GM12878 (cell line): Measurements from ENCODE around the gene HDDC3. TPM values are rescaled to one million over a fixed set of nuclear protein-coding genes. Genes with fewer than 3 reads are reported as not detected.

Experiments
- ATAC-seq: fragments of 200-7000 bp; cut with Tn5 transposase; 3 replicates; pipeline ENCODE4 v1.9.1; 2020; ENCODE audit warnings: mild to moderate bottlenecking, moderate library complexity
- BruUV-seq: library from RNA; stranded (reverse); fragments of 400-500 nt; replicated peaks from 2 replicates; lab custom pipeline; 2021; lab: Mats Ljungman, UMichigan
- CTCF ChIA-PET: fragments of 300-600 bp; sonication (Branson Sonifier 250); formaldehyde crosslinking; extraction: SDS; loops from one replicate; lab custom pipeline; 2021; ENCODE audit warnings: inconsistent platforms; lab: Yijun Ruan, JAX
- POLR2A ChIA-PET: fragments of 350-600 bp; formaldehyde crosslinking; extraction: SDS; loops from one replicate; lab custom pipeline; 2021; ENCODE audit warnings: inconsistent platforms; lab: Charles Lee
- RAD21 ChIA-PET: fragments of 300-600 bp; sonication (Branson Sonifier 250); formaldehyde crosslinking; loops from one replicate; lab custom pipeline; 2023; ENCODE audit warnings: antibody characterized with exemption; ENCODE audit not compliant: unreplicated experiment; lab: Charles Lee
- SMC1A ChIA-PET: fragments of 300-600 bp; sonication (Branson Sonifier 250); formaldehyde crosslinking; loops from one replicate; lab custom pipeline; 2023; ENCODE audit not compliant: unreplicated experiment, uncharacterized antibody; lab: Charles Lee
- DNase-seq: peaks from one replicate; pipeline ENCODE4 v3.0.0-alpha.2; 2011; ENCODE audit warnings: low read depth, low spot score
- FAIRE-seq: peaks from 3 replicates; lab custom pipeline; 2011; peaks lifted over from hg19 to GRCh38; lab: Jason Lieb, UNC
- H2AFZ ChIP-seq: 2 replicates; pipeline ENCODE4 v1.6.0; 2011; ENCODE audit warnings: low read depth, low read length, control low read depth; ENCODE audit not compliant: control insufficient read depth
- H3K27ac ChIP-seq: 2 replicates; pipeline ENCODE4 v1.5.1; 2011; ENCODE audit warnings: control low read depth; ENCODE audit not compliant: control insufficient read depth, insufficient read depth
- H3K27me3 ChIP-seq, 2 experiments: replicated peaks in 1 of 2; 2 replicates each; pipeline versions ENCODE4 v1.6.0 to v1.6.1; 2011; ENCODE audit warnings: low read length in 1 of 2; ENCODE audit not compliant: control insufficient read depth in 2 of 2, insufficient read depth in 2 of 2
- H3K36me3 ChIP-seq, 2 experiments: 2 replicates each; pipeline ENCODE4 v1.5.1; 2011; ENCODE audit warnings: low read length in 1 of 2; ENCODE audit not compliant: control insufficient read depth in 2 of 2, insufficient read depth in 2 of 2
- H3K4me1 ChIP-seq: 2 replicates; pipeline ENCODE4 v1.6.1; 2011; ENCODE audit warnings: mild to moderate bottlenecking, low read length, moderate library complexity, mixed read lengths; ENCODE audit not compliant: control insufficient read depth, insufficient read depth
- H3K4me2 ChIP-seq: 2 replicates; pipeline ENCODE4 v1.6.0; 2011; ENCODE audit warnings: control low read depth; ENCODE audit not compliant: control insufficient read depth, insufficient read depth
- H3K4me3 ChIP-seq: fragments of 200-600 bp; sonication (generic); 2 replicates; pipeline ENCODE4 v1.5.1; 2016
- H3K79me2 ChIP-seq: 2 replicates; pipeline ENCODE4 v1.6.0; 2011; ENCODE audit warnings: low read length; ENCODE audit not compliant: control insufficient read depth, insufficient read depth
- H3K9ac ChIP-seq: 2 replicates; pipeline ENCODE4 v1.8.0; 2011; ENCODE audit warnings: low read length, control low read depth, mixed read lengths; ENCODE audit not compliant: control insufficient read depth, insufficient read depth
- H3K9me3 ChIP-seq: replicated peaks from 3 replicates; pipeline ENCODE4 v1.5.1; 2011; ENCODE audit warnings: mild to moderate bottlenecking, low read length; ENCODE audit not compliant: control insufficient read depth, insufficient read depth
- H4K20me1 ChIP-seq: 2 replicates; pipeline ENCODE4 v1.6.0; 2011; ENCODE audit not compliant: control insufficient read depth, insufficient read depth
- CHD1 ChIP-seq: IDR thresholded peaks from 2 replicates; pipeline ENCODE4 v1.6.1; 2012; ENCODE audit warnings: low read depth, low read length, improper control_type of control experiment
- MYB ChIP-seq: fragments of 150-350 bp; IDR thresholded peaks from 2 replicates; pipeline ENCODE4 v1.6.1; 2014; ENCODE audit warnings: mild to moderate bottlenecking, low read depth, low read length, borderline replicate concordance
- NR2C1 ChIP-seq: fragments of 450-650 bp; IDR thresholded peaks from 2 replicates; pipeline ENCODE4 v1.6.1; 2017; ENCODE audit warnings: antibody characterized with exemption, mild to moderate bottlenecking, moderate library complexity
- NR2F1 ChIP-seq: fragments of 450-650 bp; conservative IDR thresholded peaks from 2 replicates; pipeline ENCODE4 v1.6.1; 2017; ENCODE audit warnings: mild to moderate bottlenecking
- POU2F2 ChIP-seq: IDR thresholded peaks from 3 replicates; pipeline ENCODE4 v1.6.1; 2011; ENCODE audit warnings: low read depth, mild to moderate bottlenecking, low read length, borderline replicate concordance
- RUNX3 ChIP-seq: IDR thresholded peaks from 2 replicates; pipeline ENCODE4 v1.6.1; 2012; ENCODE audit warnings: low read length, inconsistent platforms
- SMC3 ChIP-seq: IDR thresholded peaks from 2 replicates; pipeline ENCODE4 v1.6.1; 2011; ENCODE audit warnings: low read length, improper control_type of control experiment, borderline replicate concordance
- TCF3 ChIP-seq: IDR thresholded peaks from 2 replicates; pipeline ENCODE4 v1.6.1; 2012; ENCODE audit warnings: low read depth, mild to moderate bottlenecking, low read length, borderline replicate concordance; ENCODE audit not compliant: insufficient read depth
- WGBS: methylation state at CpG from one replicate; pipeline ENCODE4 v1.1.6; 2016; ENCODE audit warnings: low lambda C conversion rate; ENCODE audit not compliant: insufficient replicate concordance, insufficient coverage; ENCODE audit errors: missing lambda C conversion rate; 5-methylcytosine and 5-hydroxymethylcytosine counted together
- in situ Hi-C: fragments of 300-500 bp; cut with MboI; formaldehyde crosslinking; loops from 9 replicates; pipeline ENCODE4 v1.14.3; 2018; ENCODE audit warnings: mixed read lengths
- intact Hi-C: fragments of 100-400 bp; cut with micrococcal nuclease; formaldehyde crosslinking; loops from one replicate; pipeline ENCODE4 v1.14.2; 2022; ENCODE audit not compliant: unreplicated experiment
- polyA plus RNA-seq, 11 experiments: library from polyadenylated mRNA; depleted of rRNA in 4 of 11; unstranded in 6 of 11; stranded (reverse) in 5 of 11; fragments of >200 nt; fragmentation: Nextera tagmentation in 4 of 11; fragmentation: Illumina TruSeq in 1 of 11; extraction: Ambion mirVana in 4 of 11; extraction: Trizol in 1 of 11; gene quantifications; 1 replicate in 1 of 11; 2 replicates in 10 of 11; pipeline versions ENCODE4 v1.2.1 to v1.2.3, GENCODE V29; 2011 to 2016; ENCODE audit warnings: inconsistent platforms in 2 of 11, missing spikeins in 2 of 11, low read depth in 1 of 11
- total RNA-seq, 4 experiments: library from RNA; depleted of rRNA in 3 of 4; stranded (reverse); fragments of >200 nt in 3 of 4; fragmentation: Illumina TruSeq in 1 of 4; extraction: Trizol in 1 of 4; gene quantifications; 2 replicates each; pipeline versions ENCODE4 v1.2.1 to v1.2.3, GENCODE V29; 2013 to 2021
- TF ChIP-seq, protein P1 (sequence below): IDR thresholded peaks from 2 replicates; pipeline ENCODE4 v1.6.1; 2012; ENCODE audit warnings: low read depth, low read length, improper control_type of control experiment
- TF ChIP-seq, protein P2 (sequence below): fragments of 450-650 bp; formaldehyde crosslinking; IDR thresholded peaks from 2 replicates; pipeline ENCODE4 v1.4.0; 2020; ENCODE audit warnings: mild to moderate bottlenecking, moderate library complexity
- TF ChIP-seq, protein P3 (sequence below): IDR thresholded peaks from 2 replicates; pipeline ENCODE4 v1.6.1; 2011; ENCODE audit warnings: borderline replicate concordance, low read depth, mild to moderate bottlenecking, moderate library complexity, mixed read lengths, low read length; ENCODE audit not compliant: insufficient read depth; ENCODE audit errors: extremely low read length
- TF ChIP-seq, protein P4 (sequence below): IDR thresholded peaks from 2 replicates; pipeline ENCODE4 v1.6.1; 2012; ENCODE audit warnings: low read depth, low read length, improper control_type of control experiment

HDDC3 gene
- total and polyA plus RNA-seq, 10 of the 15 experiments (the other 5 are each of a cell fraction or from before 2014, with no cell fraction given): 5.6 to 39.5 (median 23.0) TPM

DNA sequence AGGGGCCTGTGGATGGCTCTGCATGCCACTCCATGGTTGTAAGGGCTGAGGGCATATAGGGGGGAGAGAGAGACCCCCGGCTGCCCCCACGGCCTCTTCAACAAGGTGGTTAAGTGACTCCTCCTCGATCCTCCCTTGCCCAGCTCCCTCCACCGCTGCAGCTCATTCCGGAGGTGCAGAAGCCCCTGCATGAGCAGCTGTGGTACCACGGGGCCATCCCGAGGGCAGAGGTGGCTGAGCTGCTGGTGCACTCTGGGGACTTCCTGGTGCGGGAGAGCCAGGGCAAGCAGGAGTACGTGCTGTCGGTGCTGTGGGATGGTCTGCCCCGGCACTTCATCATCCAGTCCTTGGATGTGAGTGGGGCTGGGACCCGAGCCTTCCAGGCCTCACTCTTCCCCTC, 41.5 kb downstream of the HDDC3 start:
- TF ChIP-seq POU2F2 (no peak), CHD1 (no peak), TCF3 (no peak), RUNX3 (no peak), NR2C1 (no peak), SMC3 (no peak), NR2F1 (no peak), MYB (no peak)
- TF ChIP-seq, protein P1, sequence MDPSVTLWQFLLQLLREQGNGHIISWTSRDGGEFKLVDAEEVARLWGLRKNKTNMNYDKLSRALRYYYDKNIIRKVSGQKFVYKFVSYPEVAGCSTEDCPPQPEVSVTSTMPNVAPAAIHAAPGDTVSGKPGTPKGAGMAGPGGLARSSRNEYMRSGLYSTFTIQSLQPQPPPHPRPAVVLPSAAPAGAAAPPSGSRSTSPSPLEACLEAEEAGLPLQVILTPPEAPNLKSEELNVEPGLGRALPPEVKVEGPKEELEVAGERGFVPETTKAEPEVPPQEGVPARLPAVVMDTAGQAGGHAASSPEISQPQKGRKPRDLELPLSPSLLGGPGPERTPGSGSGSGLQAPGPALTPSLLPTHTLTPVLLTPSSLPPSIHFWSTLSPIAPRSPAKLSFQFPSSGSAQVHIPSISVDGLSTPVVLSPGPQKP: no peak
- TF ChIP-seq, protein P2, sequence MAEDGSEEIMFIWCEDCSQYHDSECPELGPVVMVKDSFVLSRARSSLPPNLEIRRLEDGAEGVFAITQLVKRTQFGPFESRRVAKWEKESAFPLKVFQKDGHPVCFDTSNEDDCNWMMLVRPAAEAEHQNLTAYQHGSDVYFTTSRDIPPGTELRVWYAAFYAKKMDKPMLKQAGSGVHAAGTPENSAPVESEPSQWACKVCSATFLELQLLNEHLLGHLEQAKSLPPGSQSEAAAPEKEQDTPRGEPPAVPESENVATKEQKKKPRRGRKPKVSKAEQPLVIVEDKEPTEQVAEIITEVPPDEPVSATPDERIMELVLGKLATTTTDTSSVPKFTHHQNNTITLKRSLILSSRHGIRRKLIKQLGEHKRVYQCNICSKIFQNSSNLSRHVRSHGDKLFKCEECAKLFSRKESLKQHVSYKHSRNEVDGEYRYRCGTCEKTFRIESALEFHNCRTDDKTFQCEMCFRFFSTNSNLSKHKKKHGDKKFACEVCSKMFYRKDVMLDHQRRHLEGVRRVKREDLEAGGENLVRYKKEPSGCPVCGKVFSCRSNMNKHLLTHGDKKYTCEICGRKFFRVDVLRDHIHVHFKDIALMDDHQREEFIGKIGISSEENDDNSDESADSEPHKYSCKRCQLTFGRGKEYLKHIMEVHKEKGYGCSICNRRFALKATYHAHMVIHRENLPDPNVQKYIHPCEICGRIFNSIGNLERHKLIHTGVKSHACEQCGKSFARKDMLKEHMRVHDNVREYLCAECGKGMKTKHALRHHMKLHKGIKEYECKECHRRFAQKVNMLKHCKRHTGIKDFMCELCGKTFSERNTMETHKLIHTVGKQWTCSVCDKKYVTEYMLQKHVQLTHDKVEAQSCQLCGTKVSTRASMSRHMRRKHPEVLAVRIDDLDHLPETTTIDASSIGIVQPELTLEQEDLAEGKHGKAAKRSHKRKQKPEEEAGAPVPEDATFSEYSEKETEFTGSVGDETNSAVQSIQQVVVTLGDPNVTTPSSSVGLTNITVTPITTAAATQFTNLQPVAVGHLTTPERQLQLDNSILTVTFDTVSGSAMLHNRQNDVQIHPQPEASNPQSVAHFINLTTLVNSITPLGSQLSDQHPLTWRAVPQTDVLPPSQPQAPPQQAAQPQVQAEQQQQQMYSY (CRISPR knock-in tag): no peak
- TF ChIP-seq, protein P3, sequence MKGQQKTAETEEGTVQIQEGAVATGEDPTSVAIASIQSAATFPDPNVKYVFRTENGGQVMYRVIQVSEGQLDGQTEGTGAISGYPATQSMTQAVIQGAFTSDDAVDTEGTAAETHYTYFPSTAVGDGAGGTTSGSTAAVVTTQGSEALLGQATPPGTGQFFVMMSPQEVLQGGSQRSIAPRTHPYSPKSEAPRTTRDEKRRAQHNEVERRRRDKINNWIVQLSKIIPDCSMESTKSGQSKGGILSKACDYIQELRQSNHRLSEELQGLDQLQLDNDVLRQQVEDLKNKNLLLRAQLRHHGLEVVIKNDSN: no peak
- TF ChIP-seq, protein P4, sequence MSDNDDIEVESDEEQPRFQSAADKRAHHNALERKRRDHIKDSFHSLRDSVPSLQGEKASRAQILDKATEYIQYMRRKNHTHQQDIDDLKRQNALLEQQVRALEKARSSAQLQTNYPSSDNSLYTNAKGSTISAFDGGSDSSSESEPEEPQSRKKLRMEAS: no peak
- CTCF ChIA-PET: no interaction called here
- Histone ChIP-seq H3K27ac (no peak overlapping the region), H3K36me3 (no peaks in the 10 kb centered on the region; a peak in 2 of 4 replicates), H3K27me3 (no peaks in the 10 kb centered on the region), H3K9me3 (no peaks in the 10 kb centered on the region), H3K4me3 (no peak overlapping the region), H3K9ac (no peak overlapping the region), H2AFZ (no peak overlapping the region), H4K20me1 (no peaks in the 10 kb centered on the region), H3K4me2 (no peak overlapping the region), H3K79me2 (no peaks in the 10 kb centered on the region), H3K4me1 (peaks cover 6% of the 10 kb centered on the region)
- ATAC-seq: no peak
- no TSS peak for BruUV-seq
- intact Hi-C loops: no loop called here
- RAD21 ChIA-PET: interaction anchor here (1.7 kb wide), 1 partner anchor 570 kb away, joined by 4 read pairs; no protein-coding TSS in a partner anchor
- WGBS: 67% methylated on average over 12 of the region's 12 CpGs
- in situ Hi-C loops: no loop called here
- POLR2A ChIA-PET: no interaction called here
- FAIRE-seq: no peak
- SMC1A ChIA-PET: no interaction called here
- DNase-seq: no peak
